HUES6 (cell line): Measurements from ENCODE around the gene KRTAP20-4.

ENCODE experiments used
- H3K27ac ChIP-seq: 2 replicates; pipeline ENCODE4 v1.7.0; 2013; ENCODE audit warnings: low read depth, mild to moderate bottlenecking, low read length, inconsistent platforms
- H3K27me3 ChIP-seq: 2 replicates; pipeline ENCODE4 v1.6.1; 2013; ENCODE audit warnings: low read length; ENCODE audit not compliant: control insufficient read depth, insufficient read depth
- H3K36me3 ChIP-seq: 2 replicates; pipeline ENCODE4 v1.6.1; 2013; ENCODE audit warnings: low read length; ENCODE audit not compliant: control insufficient read depth, insufficient read depth
- H3K4me1 ChIP-seq: 2 replicates; pipeline ENCODE4 v1.6.1; 2013; ENCODE audit warnings: low read length; ENCODE audit not compliant: control insufficient read depth, insufficient read depth
- H3K4me3 ChIP-seq: 2 replicates; pipeline ENCODE4 v1.5.1; 2013; ENCODE audit warnings: low read depth, low read length
- H3K9ac ChIP-seq: one replicate; pipeline ENCODE4 v1.6.1; 2013; ENCODE audit warnings: mild to moderate bottlenecking, low read length
- H3K9me3 ChIP-seq: 2 replicates; pipeline ENCODE4 v1.6.1; 2013; ENCODE audit warnings: low read depth, low read length; ENCODE audit not compliant: control insufficient read depth, insufficient read depth

Gene KRTAP20-4

GRCh38 chr21:30613836-30614235, 6.6 kb upstream of the KRTAP20-4 start, which contains the start of gene KRTAP6-1:
TSS of gene KRTAP6-1 (minus strand) at chr21:30613930. CDS start at chr21:30613904, 26 bp downstream.
- no peaks in the 10 kb centered on the region for H3K36me3 ChIP-seq
- no peak within 1 kb of the TSS for H3K9ac ChIP-seq
- no peak within 1 kb of the TSS for H3K27ac ChIP-seq
- no peaks in the 10 kb centered on the region for H3K27me3 ChIP-seq
- H3K9me3 ChIP-seq, result peaks cover 2% of the 10 kb centered on the region; the same call in 1 of the 2 replicates
- H3K4me3 ChIP-seq, result no peak within 1 kb of the TSS
- H3K4me1 ChIP-seq, result no peaks in the 10 kb centered on the region

GRCh38 chr21:30615199-30615598, 5.2 kb upstream of the KRTAP20-4 start:
- Histone ChIP-seq H3K4me3 (no peak overlapping the region), H3K36me3 (no peaks in the 10 kb centered on the region), H3K27ac (no peak overlapping the region), H3K9ac (no peak overlapping the region), H3K4me1 (no peaks in the 10 kb centered on the region), H3K9me3 (peaks cover 2% of the 10 kb centered on the region; the same call in 1 of the 2 replicates), H3K27me3 (no peaks in the 10 kb centered on the region)

GRCh38 chr21:30616125-30616524, 4.3 kb upstream of the KRTAP20-4 start, which contains the start of gene KRTAP20-1:
TSS of gene KRTAP20-1 (plus strand) at chr21:30616425. CDS start at chr21:30616455, 30 bp downstream.
- Histone ChIP-seq H3K4me1 (no peaks in the 10 kb centered on the region), H3K4me3 (no peak within 1 kb of the TSS), H3K9me3 (peaks cover 2% of the 10 kb centered on the region; the same call in 1 of the 2 replicates), H3K27ac (no peak within 1 kb of the TSS), H3K27me3 (no peaks in the 10 kb centered on the region), H3K36me3 (no peaks in the 10 kb centered on the region), H3K9ac (no peak within 1 kb of the TSS)

- H3K4me1 ChIP-seq, result no peaks in the 10 kb centered on the region
- no peak overlapping the region for H3K4me3 ChIP-seq
- no peaks in the 10 kb centered on the region for H3K27me3 ChIP-seq
- H3K9ac ChIP-seq, result no peak overlapping the region
- no peaks in the 10 kb centered on the region for H3K36me3 ChIP-seq
- H3K27ac ChIP-seq, result no peak overlapping the region
- peaks cover 4% of the 10 kb centered on the region for H3K9me3 ChIP-seq
These were observed 347 bp upstream of the KRTAP20-4 start for GRCh38 chr21:30620080-30620479.

- no peak overlapping the region for H3K4me3 ChIP-seq
- no peaks in the 10 kb centered on the region for H3K27me3 ChIP-seq
- H3K9me3 ChIP-seq, result peaks cover 7% of the 10 kb centered on the region
- no peak overlapping the region for H3K27ac ChIP-seq
- H3K9ac ChIP-seq, result no peak overlapping the region
- H3K4me1 ChIP-seq, result peaks cover 3% of the 10 kb centered on the region; the same call in 1 of the 2 replicates
- no peaks in the 10 kb centered on the region for H3K36me3 ChIP-seq
These were observed 2.9 kb downstream of the KRTAP20-4 start for GRCh38 chr21:30623362-30623761.

- Histone ChIP-seq H3K27me3 (no peaks in the 10 kb centered on the region), H3K27ac (no peak overlapping the region), H3K9ac (no peak overlapping the region), H3K9me3 (peaks cover 7% of the 10 kb centered on the region), H3K4me1 (peaks cover 3% of the 10 kb centered on the region; the same call in 1 of the 2 replicates), H3K4me3 (no peak overlapping the region), H3K36me3 (no peaks in the 10 kb centered on the region)
These were observed 5.2 kb downstream of the KRTAP20-4 start for GRCh38 chr21:30625449-30626165.

- Histone ChIP-seq H3K27me3 (no peaks in the 10 kb centered on the region), H3K4me1 (peaks cover 3% of the 10 kb centered on the region; the same call in 1 of the 2 replicates), H3K9me3 (peaks cover 7% of the 10 kb centered on the region), H3K36me3 (no peaks in the 10 kb centered on the region), H3K27ac (no peak overlapping the region), H3K9ac (no peak overlapping the region), H3K4me3 (no peak overlapping the region)
These were observed 7.7 kb downstream of the KRTAP20-4 start for GRCh38 chr21:30628109-30628508.

- Histone ChIP-seq H3K4me1 (peaks cover 3% of the 10 kb centered on the region; the same call in 1 of the 2 replicates), H3K27me3 (no peaks in the 10 kb centered on the region), H3K27ac (no peak overlapping the region), H3K9ac (no peak overlapping the region), H3K9me3 (peaks cover 7% of the 10 kb centered on the region), H3K36me3 (no peaks in the 10 kb centered on the region), H3K4me3 (no peak overlapping the region)
These were observed 8.8 kb downstream of the KRTAP20-4 start for GRCh38 chr21:30629200-30629599.

- H3K4me1 ChIP-seq, result no peaks in the 10 kb centered on the region
- H3K9me3 ChIP-seq, result no peaks in the 10 kb centered on the region; the same call in 1 of the 2 replicates
- no peak within 1 kb of the TSS for H3K4me3 ChIP-seq
- no peak within 1 kb of the TSS for H3K27ac ChIP-seq
- H3K36me3 ChIP-seq, result no peaks in the 10 kb centered on the region
- no peak within 1 kb of the TSS for H3K9ac ChIP-seq
- no peaks in the 10 kb centered on the region for H3K27me3 ChIP-seq
These were observed 14.5 kb downstream of the KRTAP20-4 start, which contains the start of gene KRTAP20-2 for GRCh38 chr21:30634906-30635305. TSS of gene KRTAP20-2 (plus strand) at chr21:30635206. CDS start at chr21:30635264, 58 bp downstream.

- Histone ChIP-seq H3K4me3 (no peak overlapping the region), H3K4me1 (no peaks in the 10 kb centered on the region), H3K27me3 (no peaks in the 10 kb centered on the region)
These were observed 18.3 kb downstream of the KRTAP20-4 start for GRCh38 chr21:30638686-30639085.

GRCh38 chr21:30642564-30642963, 22.1 kb downstream of the KRTAP20-4 start, which contains the start of gene KRTAP20-3:
TSS of gene KRTAP20-3 (plus strand) at chr21:30642864.
- no peaks in the 10 kb centered on the region for H3K36me3 ChIP-seq
- no peaks in the 10 kb centered on the region; the same call in 1 of the 2 replicates for H3K9me3 ChIP-seq
- H3K9ac ChIP-seq, result no peak within 1 kb of the TSS
- no peaks in the 10 kb centered on the region for H3K27me3 ChIP-seq
- H3K27ac ChIP-seq, result no peak within 1 kb of the TSS
- no peak within 1 kb of the TSS for H3K4me3 ChIP-seq
- H3K4me1 ChIP-seq, result no peaks in the 10 kb centered on the region

More at GRCh38 chr21:30638686-30639085, 18.3 kb downstream of the KRTAP20-4 start:
- Histone ChIP-seq H3K36me3 (no peaks in the 10 kb centered on the region), H3K9me3 (no peaks in the 10 kb centered on the region; the same call in 1 of the 2 replicates), H3K27ac (no peak overlapping the region), H3K9ac (no peak overlapping the region)
